NCI-H69 (cell line): Measurements from ENCODE around the gene KAT7.
"Not testable (repeated sequence)": the region's sequence is repeated elsewhere in the genome, so short reads cannot be mapped to it uniquely, and the experiment has no call there.

Experiments
- DNase-seq: peaks from one replicate; lab custom pipeline; 2025; lab: John Stamatoyannopoulos, UW

Gene KAT7

DNA sequence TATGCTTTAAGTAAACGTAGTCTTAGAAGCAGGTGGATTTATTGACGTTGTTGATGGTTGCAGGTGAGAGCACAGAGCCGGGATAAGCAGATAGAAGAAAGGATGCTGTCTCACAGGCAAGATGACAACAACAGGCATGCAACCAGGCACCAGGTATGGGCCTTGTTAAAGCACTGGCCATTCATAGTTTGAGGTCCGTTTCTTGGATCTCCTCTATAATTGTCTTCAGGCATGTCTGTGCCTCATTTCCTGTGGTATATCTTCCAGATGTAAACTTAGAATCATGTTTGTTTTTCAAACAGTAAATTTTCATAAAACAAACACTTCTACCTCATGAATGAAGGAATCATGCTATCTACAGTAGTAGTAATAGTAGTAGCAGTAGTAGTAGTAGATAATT lies 20.6 kb downstream of the KAT7 start:
- no peak for DNase-seq

DNA sequence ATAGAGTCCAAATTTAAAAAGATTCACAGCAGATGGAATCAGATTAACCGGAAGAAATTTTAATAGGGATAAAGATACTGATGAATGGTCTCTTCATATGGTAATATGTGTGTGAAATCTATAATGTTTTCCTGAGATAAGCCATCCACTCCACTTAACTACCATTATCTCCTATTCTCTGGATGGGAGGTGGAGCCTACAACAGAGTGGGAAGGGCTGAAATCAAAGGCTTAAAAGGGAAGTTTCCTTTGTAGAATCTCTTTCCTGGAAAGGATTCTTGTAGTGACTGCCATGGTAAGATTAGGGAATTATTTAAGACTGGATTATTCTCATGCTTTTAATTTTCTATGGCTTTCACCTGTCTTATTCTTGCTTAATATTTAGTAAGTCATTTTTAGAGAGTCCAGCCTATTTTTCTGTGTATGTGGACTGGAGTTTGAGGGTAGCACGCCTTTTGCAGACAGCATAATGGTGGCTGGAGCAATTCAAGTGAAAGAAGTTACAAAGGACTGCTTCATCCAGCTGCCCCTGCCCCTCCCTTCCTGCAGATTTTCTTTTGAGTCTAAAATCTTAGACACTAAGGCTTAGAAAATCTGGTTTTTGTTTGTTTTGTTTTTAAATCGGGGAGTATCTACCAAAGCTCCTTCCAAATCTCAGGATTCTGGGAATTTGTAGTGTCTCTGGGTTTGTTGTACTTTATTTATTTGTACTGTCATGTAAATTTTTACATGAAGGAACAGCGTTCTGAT lies 26.5 kb downstream of the KAT7 start:
- no peak for DNase-seq

DNA sequence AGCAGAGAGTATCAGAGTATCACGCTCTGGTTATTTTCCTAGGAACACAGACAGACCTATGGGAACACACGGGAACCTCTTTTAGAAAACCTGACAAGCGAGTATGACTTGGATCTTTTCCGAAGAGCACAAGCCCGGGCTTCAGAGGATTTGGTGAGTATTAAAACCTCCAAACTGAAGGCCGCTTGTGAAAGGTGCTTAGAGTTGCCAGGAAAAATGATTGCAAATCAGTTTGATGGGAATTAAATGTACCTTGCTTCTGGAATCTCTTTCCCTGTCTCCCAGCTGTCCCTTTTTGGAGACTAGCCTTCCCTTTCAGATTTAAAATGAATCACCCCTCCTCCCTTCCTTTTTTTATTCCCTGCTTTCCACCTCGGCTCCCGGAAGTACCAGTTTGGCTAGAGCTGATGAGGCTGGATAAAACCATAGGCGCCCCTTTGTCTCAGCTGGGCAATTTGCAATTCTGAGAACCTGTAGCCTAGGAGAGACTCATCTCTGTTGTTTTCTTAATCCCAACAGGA lies 27.3 kb downstream of the KAT7 start:
- DNase-seq: no peak

DNA sequence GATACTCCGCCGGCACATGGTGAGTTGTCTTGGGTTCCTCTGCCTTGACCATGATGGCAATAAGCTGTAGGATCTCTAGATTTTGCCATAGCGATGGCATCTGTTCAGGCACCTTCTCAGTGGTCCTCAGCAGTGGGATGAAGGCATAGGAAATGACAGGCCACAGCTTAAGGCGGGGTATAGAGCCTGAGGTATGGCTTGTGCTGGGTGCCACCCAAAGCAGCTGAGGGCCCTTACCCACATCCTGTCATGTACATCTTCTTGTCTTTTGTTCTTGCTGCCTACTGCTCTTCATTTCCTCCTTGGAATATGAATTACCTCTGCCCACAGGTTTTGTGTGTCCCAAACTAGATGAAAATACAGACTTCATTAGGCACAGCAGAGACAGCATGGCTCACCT lies 29.5 kb downstream of the KAT7 start:
- no peak for DNase-seq

DNA sequence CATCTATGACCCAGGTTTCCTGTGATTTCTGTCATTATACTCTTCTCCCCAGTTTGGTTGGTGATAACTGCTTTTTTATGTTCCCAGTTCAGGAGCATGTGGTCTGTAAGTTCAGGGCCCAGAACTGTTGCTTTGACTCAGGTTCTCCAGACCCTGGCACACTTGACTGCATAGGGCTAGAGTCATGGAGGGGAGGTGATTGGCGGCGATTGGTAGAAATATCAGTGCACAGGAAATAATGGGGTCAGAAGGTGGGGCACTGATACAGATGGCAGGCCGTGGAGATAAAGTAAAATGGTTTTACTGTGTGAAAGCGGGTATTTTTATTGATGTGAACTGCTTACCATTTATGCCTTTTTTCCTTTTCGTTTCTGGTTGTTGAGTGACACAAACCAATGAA lies 30.7 kb downstream of the KAT7 start:
- DNase-seq: no peak

DNA sequence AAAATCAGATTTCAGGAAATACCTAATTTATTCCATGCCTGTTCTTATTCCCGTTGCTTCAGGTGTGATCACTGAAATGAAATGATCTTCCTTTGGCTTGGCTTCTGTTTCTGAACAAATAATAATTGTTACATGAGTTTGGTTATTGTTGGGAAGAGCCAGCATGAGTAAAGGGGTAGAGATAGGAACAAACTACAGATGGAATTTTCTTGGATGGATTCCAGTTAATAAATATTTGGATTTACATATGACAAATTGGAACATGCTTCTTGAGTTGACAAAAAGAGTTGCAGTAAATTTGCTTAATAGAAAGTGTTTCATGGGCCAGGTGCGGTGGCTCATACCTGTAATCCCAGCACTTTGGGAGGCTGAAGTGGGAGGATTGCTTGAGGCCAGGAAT lies 31.2 kb downstream of the KAT7 start:
- no peak for DNase-seq

DNA sequence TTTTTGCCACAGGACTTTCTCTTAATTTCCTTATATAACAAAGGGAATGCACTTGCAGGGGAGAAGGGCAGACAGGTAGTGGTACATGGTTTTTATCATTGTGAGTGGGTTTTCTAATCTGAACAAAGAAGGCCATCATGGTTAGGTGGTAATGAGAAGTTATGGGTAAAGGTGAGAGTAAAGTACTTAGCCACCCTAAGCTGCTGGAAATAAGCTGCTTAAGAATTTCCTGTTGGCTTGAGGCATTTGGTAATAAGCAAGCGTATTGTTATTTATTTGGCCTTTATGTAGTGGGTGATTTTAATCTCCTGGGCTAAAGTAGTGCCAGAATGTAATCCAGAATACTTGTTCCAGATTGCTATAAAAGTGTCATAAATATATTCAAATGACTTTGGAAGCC lies 32.3 kb downstream of the KAT7 start:
- DNase-seq: no peak

DNA sequence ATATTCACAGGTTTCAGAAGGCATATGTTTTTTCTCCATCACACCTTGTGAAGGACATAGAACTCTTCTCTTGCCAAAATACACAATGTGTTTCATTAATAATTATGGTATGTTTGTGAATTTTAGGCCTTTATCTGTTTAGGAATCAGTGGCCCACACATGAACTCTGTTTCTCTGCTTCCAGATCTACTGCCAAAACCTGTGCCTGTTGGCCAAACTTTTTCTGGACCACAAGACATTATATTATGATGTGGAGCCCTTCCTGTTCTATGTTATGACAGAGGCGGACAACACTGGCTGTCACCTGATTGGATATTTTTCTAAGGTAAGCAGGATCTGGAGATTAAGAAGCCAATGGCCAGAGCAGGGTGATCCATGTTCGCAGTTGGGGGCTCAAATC lies 33.0 kb downstream of the KAT7 start:
- no peak for DNase-seq

DNA sequence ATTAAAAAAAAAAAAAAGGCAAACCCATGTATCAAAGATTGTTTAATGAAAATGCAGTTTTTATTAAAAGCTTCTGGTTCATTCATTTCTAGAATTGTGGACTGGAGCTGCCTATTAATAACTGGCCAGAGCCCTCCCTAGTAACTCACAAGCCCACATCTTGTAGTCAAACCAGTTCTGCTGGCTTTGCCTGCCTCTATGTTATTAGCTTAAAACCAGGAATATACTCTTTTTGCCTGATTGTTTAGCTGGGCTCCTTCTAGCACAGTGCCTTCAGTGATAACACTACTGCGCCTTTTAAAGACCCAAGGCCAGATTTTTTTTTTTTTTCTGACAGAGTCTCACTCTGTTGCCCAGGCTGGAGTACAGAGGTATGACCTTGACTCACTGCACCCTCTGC lies 33.4 kb downstream of the KAT7 start:
- no peak for DNase-seq

DNA sequence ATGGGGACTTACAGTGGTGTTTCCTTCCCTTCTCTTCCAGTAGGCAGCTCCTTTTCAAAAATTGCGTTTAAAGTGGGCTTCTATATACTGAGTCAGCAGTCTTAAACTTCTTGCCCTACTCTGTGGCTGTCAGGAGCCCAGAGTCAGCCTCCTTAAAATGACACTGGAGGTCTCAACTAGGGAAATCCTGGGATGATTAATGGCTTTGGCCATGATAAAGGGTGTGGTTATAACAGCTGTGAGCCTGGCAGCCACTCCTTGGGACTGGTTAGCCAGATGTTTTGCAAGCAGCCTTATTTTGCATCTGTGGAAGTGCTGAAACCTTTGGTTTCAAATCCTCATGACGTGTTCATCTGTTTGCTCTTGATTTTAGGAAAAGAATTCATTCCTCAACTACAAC lies 34.3 kb downstream of the KAT7 start:
- DNase-seq: no peak

DNA sequence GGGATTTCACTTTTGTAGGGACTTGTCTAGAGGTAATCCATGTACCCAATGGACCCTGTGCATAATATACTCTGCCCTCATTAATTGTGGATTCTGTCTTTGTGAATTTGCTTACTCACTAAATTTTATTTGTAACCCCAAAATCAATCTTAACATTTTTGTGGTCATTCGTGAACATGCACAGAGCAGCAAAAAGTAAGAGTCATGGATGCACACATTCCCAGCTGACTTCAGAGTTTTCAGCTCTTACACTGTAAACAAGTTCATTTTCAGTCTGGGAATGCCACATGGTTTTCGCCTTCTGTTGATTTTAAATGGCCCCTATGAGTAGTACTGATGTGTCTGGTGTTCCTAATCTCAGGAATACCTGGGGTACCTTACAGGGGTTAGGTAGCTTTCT lies 35.1 kb downstream of the KAT7 start:
- no peak for DNase-seq

DNA sequence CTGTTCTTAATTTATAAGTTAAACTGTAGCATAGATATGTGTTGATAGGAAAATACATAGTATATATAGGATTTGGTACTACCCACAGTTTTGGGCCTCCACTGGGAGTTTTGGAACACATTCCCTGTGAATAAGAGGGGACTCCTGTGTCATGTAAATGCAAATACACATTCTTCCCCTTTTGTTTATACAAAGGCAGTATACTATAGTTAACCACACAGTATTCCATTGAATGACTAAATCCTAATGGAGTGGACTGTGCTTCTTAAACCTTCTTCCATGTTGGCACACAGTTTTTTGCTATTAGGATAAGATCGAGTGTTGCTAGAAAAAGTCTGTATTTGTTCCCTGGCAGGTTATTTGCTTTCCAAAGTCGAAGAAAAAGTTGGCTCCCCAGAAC lies 37.2 kb downstream of the KAT7 start:
- no peak for DNase-seq

DNA sequence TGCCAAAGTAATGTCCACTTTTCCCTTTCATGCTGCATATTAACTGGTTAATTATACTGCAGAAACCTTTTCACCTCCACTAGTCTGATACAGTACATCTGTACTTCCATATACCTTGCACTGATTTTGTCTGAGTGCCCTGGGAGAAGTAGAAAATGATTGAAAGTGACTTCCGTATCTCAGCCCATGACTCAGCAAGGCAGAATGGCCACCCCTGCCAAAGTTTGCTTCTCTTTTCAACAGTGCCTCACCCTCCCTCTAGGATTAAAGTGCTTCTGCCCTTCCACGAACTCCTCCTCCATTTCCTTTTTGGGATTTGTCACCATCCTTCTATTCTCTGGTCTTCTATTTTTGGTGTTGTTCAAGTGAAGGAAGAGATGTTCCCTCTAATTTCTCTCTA lies 39.8 kb downstream of the KAT7 start:
- not testable (repeated sequence) for DNase-seq

DNA sequence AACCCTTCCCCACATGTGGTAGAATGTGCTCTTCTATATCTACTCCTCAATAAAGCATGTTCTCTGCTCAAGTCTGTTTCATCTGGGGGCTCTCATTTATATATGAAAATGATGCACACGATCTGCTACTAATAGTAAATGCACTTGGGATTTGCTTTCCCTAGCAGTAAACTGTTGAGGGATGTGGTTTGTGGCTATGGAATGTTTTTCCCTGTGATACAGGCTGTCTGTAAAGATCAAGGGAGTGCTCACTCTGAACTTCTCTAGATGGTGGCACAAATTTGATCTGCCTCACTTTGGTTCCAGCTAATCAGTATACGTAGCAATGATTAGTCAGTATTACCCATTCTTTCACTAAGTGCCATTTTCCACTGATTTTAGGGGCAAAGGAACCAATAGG lies 40.5 kb downstream of the KAT7 start:
- no peak for DNase-seq

DNA sequence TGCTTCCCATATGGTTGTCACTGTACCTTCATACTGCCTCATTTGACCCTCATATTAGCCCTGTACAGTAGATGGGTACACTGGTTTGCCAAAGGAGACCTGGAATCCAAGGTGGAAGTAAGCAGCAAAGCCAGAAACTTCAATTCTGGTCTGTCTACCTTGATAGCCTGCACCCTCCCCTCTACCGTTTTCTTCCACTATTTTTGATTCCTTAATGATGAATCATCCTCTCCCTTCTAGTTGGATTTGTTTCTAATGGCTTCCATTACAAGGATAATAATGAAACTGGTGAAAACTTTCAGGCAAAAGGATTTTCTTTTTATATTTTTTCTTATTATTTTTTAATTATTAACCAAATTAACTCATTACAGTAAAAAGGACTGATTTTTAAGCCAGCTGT lies 42.1 kb downstream of the KAT7 start:
- no peak for DNase-seq

DNA sequence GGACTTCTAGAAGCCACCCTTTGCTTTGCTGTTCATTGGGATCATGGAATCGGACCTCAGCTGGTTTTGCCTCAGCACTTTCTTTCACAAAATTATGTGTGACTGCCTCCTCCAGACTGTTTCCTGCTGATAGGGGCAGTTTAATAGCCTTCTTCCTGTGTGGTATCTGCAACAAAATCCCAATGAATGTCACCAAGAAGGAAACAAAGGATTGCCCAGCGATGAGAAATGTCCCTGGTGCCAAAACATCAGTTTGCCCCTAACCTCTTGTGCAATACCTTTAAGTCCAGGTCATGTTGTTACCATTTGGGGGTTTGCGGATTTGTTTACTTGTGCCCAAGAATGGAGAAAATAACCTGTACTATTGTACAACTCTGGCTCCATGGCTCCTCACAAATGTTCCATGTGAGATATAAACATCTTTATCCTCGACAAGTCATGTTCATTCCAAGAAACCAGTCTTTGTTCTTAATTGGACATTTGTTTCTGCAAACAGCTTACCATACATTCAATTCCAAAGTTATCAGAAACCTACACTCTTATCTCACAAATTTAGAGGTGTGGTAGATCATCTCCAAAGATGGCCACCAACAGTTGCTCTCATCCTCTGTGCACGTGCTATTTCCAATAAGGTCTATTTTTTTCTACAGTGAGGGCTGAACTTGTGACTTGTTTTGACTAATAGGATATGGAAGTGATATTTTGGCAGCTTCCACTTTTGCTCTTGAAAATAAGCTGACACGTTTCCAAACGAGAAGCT lies 44.5 kb downstream of the KAT7 start:
- DNase-seq: no peak

DNA sequence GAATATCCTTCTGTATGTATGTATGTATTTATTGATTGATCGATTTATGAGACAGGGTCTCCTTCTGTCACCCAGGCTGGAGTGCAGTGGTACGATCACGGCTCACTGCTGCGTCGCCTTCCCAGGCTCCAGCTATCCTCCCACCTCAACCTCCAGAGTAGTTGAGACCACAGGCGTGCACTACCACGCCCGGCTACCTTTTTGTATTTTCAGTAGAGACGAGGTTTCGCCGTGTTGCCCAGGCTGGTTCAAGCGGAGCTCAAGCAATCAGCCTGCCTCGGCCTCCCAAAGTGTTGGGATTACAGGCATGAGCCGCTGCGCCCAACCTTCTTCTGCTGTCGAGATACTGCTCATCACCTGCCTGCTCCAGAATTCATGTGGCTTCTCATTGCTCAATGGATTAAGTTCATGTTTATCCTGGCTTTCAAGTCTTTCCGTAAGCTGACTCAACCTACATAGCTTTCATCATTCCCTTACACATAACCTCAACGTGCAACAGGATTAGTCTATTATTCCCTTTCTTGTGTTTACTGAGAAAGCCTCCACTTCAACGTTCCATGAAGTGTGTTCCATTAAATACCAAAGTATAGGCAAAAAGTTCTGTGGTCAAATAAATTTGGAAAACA lies 45.8 kb downstream of the KAT7 start:
- DNase-seq: no peak

DNA sequence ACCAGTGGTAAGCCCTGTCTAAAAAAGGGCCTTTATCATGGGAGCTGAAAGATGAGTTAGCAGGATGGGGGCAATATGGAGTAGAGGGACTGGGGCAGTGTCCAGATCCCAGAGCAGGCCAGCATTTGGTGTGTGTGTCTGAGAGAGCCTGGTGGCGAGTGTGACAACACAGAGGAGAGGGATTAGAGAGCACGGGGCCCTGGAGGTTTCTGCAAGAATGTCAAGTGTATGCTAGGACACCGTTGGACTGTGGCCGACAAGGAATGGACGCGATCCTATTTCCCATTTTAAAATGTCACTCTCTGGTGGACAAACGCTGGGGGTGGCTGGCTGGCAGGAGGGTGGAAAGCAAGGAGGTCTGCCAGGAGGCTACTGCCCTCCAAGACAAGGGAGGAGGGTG lies 47.0 kb downstream of the KAT7 start:
- DNase-seq: no peak

DNA sequence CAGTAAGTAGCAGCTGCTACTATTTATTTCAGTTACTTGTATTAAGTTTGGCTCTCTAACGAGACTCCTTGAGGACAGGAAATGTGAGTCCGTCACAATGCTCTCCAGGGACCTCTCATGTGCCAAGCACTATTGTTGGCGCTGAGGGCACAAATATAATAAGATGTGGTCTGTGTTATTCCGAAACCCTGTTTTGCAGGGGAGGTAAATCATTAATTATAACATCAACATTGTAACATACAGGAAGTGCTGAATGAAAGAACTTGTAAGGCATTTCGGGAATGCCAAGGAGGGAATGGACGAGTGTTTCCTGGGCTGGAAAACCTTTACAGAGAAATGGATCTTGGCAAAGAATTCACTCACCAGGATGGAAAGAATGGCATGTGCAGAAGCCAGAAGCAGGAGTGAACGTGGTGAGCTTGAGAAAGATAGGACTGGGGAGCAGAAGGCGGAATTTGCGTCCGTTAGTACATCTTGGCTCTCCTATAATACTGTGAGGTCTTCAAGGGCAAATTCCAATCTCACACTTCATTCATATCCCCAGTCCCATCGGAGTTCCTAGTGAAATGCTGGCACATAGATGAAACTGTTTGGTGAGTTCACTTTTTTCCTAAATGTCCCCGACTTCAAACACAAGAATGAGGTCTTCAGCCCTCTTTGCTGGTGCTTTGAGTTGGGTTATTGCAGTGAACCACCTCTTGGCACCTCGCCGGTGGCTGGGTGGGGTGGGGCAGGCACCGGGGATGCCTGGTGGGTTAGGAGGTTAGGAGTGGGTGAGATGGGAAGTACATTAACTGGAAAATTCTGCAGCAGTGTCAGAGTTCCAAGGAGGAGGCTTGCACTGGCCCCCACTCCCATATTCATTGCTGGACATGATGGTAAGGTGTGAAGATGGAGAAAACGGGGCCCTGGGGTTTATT lies 47.9 kb downstream of the KAT7 start:
- no peak for DNase-seq

DNA sequence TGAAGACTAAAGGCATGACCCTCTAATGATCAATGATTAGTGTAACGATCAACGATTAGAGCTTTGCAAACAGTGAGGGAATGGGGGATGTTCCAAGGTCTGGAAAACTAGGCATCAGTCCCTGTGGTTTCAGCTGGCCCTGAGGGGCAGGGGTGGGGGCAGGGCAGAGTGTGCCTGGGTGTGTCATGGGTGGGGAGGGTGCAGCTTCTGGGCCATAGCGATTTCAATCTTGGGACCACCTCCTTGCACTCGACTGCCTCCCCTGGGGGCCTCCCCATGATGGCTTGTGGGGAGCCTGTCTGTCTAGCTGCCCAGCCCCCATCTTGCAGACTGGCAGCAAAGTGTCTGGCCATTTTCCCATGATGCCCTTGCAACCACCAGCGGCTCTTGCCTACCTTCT lies 51.0 kb downstream of the KAT7 start:
- DNase-seq: no peak

DNA sequence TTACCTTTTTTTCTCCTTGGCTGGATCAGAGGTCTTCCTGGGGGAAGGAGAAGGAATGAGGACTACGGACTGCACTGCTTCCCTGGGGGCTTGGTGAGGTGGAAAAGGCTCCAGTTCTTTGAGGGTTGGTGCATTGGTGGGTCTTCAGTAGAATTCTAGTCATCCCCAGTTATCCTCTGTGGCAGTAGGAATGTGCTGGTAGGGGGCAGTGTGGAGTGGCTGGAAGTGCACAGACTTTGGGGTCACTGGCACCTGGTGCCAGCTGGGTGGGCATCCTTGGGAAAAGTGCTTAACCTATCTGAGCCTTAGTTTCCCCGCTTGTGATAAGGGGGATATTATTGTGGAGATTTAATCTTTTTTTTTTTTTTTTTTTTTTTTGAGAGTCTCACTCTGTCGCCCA lies 53.1 kb downstream of the KAT7 start:
- DNase-seq: no peak

DNA sequence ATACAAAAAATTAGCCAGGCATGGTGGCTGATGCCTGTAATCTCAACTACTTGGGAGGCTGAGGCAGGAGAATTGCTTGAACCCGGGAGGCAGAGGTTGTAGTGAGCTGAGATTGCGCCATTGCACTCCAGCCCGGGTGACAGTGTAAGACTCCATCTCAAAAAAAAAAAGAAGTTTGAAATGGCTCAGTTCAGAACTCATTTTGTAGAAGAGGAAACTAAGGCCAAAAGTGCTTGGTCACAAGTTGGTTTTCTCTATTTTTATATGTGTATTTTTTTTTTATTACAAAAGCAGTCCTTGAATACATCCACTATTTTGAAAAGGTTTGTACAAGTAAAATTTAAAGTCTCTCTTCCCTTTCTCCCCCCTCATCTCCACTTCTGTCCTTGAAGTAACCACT lies 53.9 kb downstream of the KAT7 start:
- no peak for DNase-seq
